ENCODE data around the gene SNRNP48. TPM values are rescaled to one million over a fixed set of nuclear protein-coding genes. Genes with fewer than 3 reads are reported as not detected.

The SNRNP48 gene
- total and polyA plus RNA-seq, 2 of the 4 experiments (the other 2 are of a cell fraction), result 5.2 to 6.2 TPM

DNA sequence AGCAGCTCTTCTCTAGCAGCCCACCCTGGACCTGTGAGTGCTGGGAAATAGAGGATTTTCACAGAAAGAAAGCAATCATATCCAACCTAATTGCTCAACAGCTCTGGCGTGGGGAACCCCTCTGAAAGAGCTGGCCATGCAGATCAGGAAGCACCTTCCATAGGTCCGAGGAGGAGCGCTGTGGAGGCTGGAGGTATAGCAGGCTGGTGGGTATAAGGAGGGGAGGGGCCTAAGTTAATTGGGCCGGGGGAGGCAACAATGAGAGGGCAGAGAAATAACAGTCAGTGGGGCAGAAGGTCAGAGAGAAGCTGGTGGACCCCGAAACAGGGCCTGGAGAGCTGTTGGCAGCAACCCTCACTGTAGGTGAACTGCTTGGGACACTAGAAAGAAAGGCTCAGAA lies 40.8 kb downstream of the SNRNP48 start:
- no peak overlapping the region for H4K5ac ChIP-seq (ENCODE audit: low read depth, low read length)
- whole genome bisulfite sequencing, 2 experiments (ENCODE audit: extremely low coverage in 2 of 2, insufficient read length in 1 of 2), result 61% methylated on average over 3 of the region's 5 CpGs; no CpG with 5 or more reads in 1 of the 2 experiments
- POLR2A ChIA-PET (ENCODE audit: unreplicated experiment), result no interaction called here

More for the DNA sequence above, 40.8 kb downstream of the SNRNP48 start:
- Histone ChIP-seq H3K79me1 (ENCODE audit: low read depth in 1 of 2, low read length in 2 of 2) (no peaks in the 10 kb centered on the region), H2AK5ac (ENCODE audit: low read depth, low read length) (no peak overlapping the region), H4K91ac (ENCODE audit: insufficient read depth, low read depth, low read length) (no peak overlapping the region), H3K18ac (ENCODE audit: low read depth, low read length) (no peak overlapping the region), H2BK20ac (ENCODE audit: low read depth, low read length) (no peak overlapping the region), H3K9me3 (ENCODE audit: control insufficient read depth, insufficient read depth, low read length) (no peaks in the 10 kb centered on the region), H3K4me2 (ENCODE audit: low read depth, low read length) (no peak overlapping the region), H4K20me1 (ENCODE audit: insufficient read depth, low read length) (no peaks in the 10 kb centered on the region), H2BK120ac (ENCODE audit: low read depth, low read length) (no peak overlapping the region), H3K36me3 (ENCODE audit: control insufficient read depth, insufficient read depth, low read length) (no peaks in the 10 kb centered on the region), H3K9ac (ENCODE audit: low read depth, low read length) (no peak overlapping the region), H2AFZ (replicated peaks; ENCODE audit: low read length, poor library complexity) (no peak overlapping the region), H3K23ac (ENCODE audit: low read depth, low read length) (no peak overlapping the region), H2BK5ac (ENCODE audit: low read depth, low read length, poor library complexity, severe bottlenecking) (no peak overlapping the region), H3K56ac (ENCODE audit: extremely low read depth, insufficient read depth, low read length) (no peak overlapping the region), H3K14ac (replicated peaks; ENCODE audit: low read depth, low read length) (no peak overlapping the region), H3K27me3 (ENCODE audit: control insufficient read depth, insufficient read depth, low read length) (peaks cover 6% of the 10 kb centered on the region; the same call in 1 of the 2 replicates), H3K4me3 (ENCODE audit: insufficient read depth, low read depth, low read length) (no peak overlapping the region), H3K4me1 (ENCODE audit: control insufficient read depth, insufficient read depth, low read length) (0 out of 2 replicates have a peak, but pooled peaks cover 4% of the 10 kb centered on the region), H3K27ac (ENCODE audit: insufficient read depth, low read length) (no peak overlapping the region), H2BK15ac (ENCODE audit: low read depth, low read length) (no peak overlapping the region), H2AK9ac (replicated peaks; ENCODE audit: low read depth, low read length, poor library complexity) (no peak overlapping the region), H4K8ac (ENCODE audit: low read depth in 2 of 2, low read length in 2 of 2) (no peak overlapping the region), H3K9me1 (ENCODE audit: insufficient read depth, low read length) (no peaks in the 10 kb centered on the region), H3K4ac (ENCODE audit: low read depth, low read length) (no peak overlapping the region)
- CTCF ChIA-PET, result interaction anchor here (0.9 to 1.2 kb wide), 2 partner anchors 13 to 351 kb away, joined by 3 read pairs; no protein-coding TSS in a partner anchor
- DNase-seq (no peak), ATAC-seq (ENCODE audit: low read depth) (no peak)
- intact Hi-C loops (cut with micrococcal nuclease) (no loop called here), dilution Hi-C loops (cut with HindIII; ENCODE audit: low sequenced_read_pairs, unreplicated experiment) (no loop called here), in situ Hi-C loops (cut with MboI; ENCODE audit: low sequenced_read_pairs) (no loop called here)
- TF ChIP-seq RCOR1 (IDR thresholded peaks at IDR 0.05; ENCODE audit: insufficient replicate concordance, low read length) (no peak), CTCF (conservative IDR thresholded peaks at IDR 0.05; ENCODE audit: low read depth, low read length) (no peak), RFX5 (IDR thresholded peaks at IDR 0.05; ENCODE audit: low read depth, low read length) (no peak), CHD1 (IDR thresholded peaks at IDR 0.05; ENCODE audit: low read depth, low read length) (no peak), POLR2A (IDR thresholded peaks at IDR 0.05; ENCODE audit: low read depth, low read length) (no peak)
- TF ChIP-seq, protein P1, sequence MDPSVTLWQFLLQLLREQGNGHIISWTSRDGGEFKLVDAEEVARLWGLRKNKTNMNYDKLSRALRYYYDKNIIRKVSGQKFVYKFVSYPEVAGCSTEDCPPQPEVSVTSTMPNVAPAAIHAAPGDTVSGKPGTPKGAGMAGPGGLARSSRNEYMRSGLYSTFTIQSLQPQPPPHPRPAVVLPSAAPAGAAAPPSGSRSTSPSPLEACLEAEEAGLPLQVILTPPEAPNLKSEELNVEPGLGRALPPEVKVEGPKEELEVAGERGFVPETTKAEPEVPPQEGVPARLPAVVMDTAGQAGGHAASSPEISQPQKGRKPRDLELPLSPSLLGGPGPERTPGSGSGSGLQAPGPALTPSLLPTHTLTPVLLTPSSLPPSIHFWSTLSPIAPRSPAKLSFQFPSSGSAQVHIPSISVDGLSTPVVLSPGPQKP (IDR thresholded peaks at IDR 0.05; ENCODE audit: borderline replicate concordance, low read depth, low read length), result no peak
- BruUV-seq (replicated peaks), result no TSS peak
